MG63 (cell line): ENCODE measurements around the gene MBD3. TPM values are rescaled to one million over a fixed set of nuclear protein-coding genes. Genes with fewer than 3 reads are reported as not detected.
"Not testable (repeated sequence)": the region's sequence is repeated elsewhere in the genome, so short reads cannot be mapped to it uniquely, and the experiment has no call there.

ENCODE experiments used
- DNase-seq: peaks from one replicate; pipeline ENCODE4 v3.0.0-alpha.2; 2020
- H3K27me3 ChIP-seq: fragments of 250-450 bp; sonication (Bioruptor Pico); 2 replicates; pipeline ENCODE4 v1.5.1; 2020; ENCODE audit warnings: mild to moderate bottlenecking, moderate library complexity
- H3K36me3 ChIP-seq: fragments of 250-450 bp; sonication (Bioruptor Pico); 2 replicates; pipeline ENCODE4 v1.5.1; 2020; ENCODE audit warnings: mild to moderate bottlenecking, moderate library complexity
- H3K4me3 ChIP-seq: fragments of 250-450 bp; sonication (Bioruptor Pico); 2 replicates; pipeline ENCODE4 v1.5.1; 2020; ENCODE audit warnings: mild to moderate bottlenecking, moderate library complexity
- H3K9me3 ChIP-seq: fragments of 250-450 bp; sonication (Bioruptor Pico); 2 replicates; pipeline ENCODE4 v1.5.1; 2020; ENCODE audit warnings: mild to moderate bottlenecking, moderate library complexity
- total RNA-seq: library from RNA; depleted of rRNA; stranded (reverse); fragments of >200 nt; shearing (Covaris generic); gene quantifications from 2 replicates; pipeline ENCODE4 v1.2.3, GENCODE V29; 2014; ENCODE audit warnings: low replicate concordance; rRNA removed

The MBD3 gene, protein sequence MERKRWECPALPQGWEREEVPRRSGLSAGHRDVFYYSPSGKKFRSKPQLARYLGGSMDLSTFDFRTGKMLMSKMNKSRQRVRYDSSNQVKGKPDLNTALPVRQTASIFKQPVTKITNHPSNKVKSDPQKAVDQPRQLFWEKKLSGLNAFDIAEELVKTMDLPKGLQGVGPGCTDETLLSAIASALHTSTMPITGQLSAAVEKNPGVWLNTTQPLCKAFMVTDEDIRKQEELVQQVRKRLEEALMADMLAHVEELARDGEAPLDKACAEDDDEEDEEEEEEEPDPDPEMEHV
- 75.8 and 119 TPM in 2 replicates for total RNA-seq

- Histone ChIP-seq H3K27me3 (no peaks in the 10 kb centered on the region), H3K36me3 (peaks cover 22% of the 10 kb centered on the region)
- peak; percentile 84 for DNase-seq
Observed at GRCh38 chr19:1592755-1593500, at the start of gene MBD3. Gene MBD3, minus strand, starts transcription at chr19:1592865. Its CDS starts 234 bp downstream, at chr19:1592631.

DNA sequence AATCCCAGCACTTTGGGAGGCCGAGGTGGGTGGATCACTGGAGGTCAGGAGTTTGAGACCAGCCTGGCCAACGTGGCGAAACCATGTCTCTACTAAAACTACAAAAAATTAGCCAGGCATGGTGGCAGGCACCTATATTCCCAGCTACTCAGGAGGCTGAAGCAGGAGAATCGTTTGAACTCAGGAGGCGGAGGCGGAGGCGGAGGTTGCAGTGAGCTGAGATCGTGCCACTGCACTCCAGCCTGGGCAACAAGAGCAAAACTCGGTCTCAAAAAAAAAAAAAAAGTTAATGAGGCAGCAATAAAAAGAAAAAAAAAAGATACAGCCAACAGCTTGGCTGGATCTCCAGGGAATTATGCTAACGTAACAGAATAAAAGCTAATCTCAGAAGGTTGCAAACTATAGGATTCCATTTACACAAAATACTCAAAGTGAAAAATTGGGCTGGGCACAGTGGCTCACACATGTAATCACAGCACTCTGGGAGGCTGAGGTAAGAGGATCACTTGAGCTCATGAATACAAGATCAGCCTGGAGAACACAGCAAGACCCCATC lies 48.3 kb upstream of the MBD3 start:
- H3K4me3 ChIP-seq, DNase-seq, H3K27me3 ChIP-seq, H3K9me3 ChIP-seq: not testable (repeated sequence)
- H3K36me3 ChIP-seq = peaks cover 29% of the 10 kb centered on the region

More at GRCh38 chr19:1592755-1593500, at the start of gene MBD3:
- Histone ChIP-seq H3K4me3 (peak within 1 kb of the TSS; percentile 95), H3K9me3 (no peaks in the 10 kb centered on the region)

GRCh38 chr19:1636325-1637236 lies 43.9 kb upstream of the MBD3 start:
- H3K36me3 ChIP-seq = peaks cover 45% of the 10 kb centered on the region
- no peaks in the 10 kb centered on the region for H3K27me3 ChIP-seq

DNA sequence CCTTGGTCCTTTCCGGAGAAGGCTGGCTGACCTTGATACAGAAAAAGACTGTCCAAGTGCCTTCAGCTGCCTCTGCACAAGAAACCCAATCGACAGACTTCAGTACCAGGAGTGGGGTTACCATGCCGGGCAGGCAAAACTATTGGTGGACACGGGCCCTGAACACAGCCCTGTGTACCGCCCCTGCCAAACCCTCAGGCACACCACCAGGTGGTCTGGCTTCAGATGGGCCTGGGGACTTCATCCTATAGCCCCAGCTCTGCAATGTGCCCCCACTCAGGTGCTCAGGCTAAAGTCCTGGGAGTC lies 42.2 kb upstream of the MBD3 start:
- no peaks in the 10 kb centered on the region for H3K27me3 ChIP-seq
- peaks cover 45% of the 10 kb centered on the region for H3K36me3 ChIP-seq
- DNase-seq = no peak
- H3K9me3 ChIP-seq = no peaks in the 10 kb centered on the region; the same call in 1 of the 2 replicates
- no peak overlapping the region for H3K4me3 ChIP-seq

More at GRCh38 chr19:1636325-1637236, 43.9 kb upstream of the MBD3 start:
- DNase-seq = no peak
- Histone ChIP-seq H3K4me3 (no peak overlapping the region), H3K9me3 (no peaks in the 10 kb centered on the region; the same call in 1 of the 2 replicates)

GRCh38 chr19:1634242-1634937 lies 41.7 kb upstream of the MBD3 start:
- H3K4me3 ChIP-seq = no peak overlapping the region
- no peak for DNase-seq
- H3K9me3 ChIP-seq = no peaks in the 10 kb centered on the region; the same call in 1 of the 2 replicates
- H3K27me3 ChIP-seq = no peaks in the 10 kb centered on the region
- peaks cover 45% of the 10 kb centered on the region for H3K36me3 ChIP-seq

DNA sequence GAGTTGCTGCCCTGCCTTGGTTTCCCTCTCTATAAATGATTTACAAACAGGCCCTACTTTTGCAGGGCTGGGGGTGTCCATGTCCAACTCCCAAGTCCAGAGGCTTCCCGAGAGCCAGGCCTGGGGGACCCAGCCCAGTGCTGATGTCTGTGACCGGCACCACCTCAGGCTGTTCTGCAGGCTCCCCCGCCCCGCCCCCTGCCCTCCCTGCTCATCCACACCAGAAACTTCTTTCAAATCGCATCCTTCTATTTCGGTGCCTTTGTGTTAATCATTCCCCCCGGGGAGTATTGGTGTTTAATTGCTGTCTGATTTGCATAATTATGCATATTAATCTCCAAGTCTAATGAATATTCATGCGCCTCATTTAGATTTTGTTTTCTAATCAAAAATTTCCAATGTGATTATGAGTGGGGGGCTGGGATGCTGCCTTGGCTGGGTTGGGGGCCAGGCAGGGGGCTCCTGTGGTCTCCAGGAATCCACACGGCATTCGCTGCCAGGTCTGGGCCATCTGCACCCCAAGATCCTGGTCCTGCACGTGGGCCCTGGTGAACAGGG lies 40.7 kb upstream of the MBD3 start:
- Histone ChIP-seq H3K4me3 (no peak overlapping the region), H3K27me3 (no peaks in the 10 kb centered on the region), H3K9me3 (no peaks in the 10 kb centered on the region; the same call in 1 of the 2 replicates), H3K36me3 (peaks cover 35% of the 10 kb centered on the region)
- DNase-seq = no peak

DNA sequence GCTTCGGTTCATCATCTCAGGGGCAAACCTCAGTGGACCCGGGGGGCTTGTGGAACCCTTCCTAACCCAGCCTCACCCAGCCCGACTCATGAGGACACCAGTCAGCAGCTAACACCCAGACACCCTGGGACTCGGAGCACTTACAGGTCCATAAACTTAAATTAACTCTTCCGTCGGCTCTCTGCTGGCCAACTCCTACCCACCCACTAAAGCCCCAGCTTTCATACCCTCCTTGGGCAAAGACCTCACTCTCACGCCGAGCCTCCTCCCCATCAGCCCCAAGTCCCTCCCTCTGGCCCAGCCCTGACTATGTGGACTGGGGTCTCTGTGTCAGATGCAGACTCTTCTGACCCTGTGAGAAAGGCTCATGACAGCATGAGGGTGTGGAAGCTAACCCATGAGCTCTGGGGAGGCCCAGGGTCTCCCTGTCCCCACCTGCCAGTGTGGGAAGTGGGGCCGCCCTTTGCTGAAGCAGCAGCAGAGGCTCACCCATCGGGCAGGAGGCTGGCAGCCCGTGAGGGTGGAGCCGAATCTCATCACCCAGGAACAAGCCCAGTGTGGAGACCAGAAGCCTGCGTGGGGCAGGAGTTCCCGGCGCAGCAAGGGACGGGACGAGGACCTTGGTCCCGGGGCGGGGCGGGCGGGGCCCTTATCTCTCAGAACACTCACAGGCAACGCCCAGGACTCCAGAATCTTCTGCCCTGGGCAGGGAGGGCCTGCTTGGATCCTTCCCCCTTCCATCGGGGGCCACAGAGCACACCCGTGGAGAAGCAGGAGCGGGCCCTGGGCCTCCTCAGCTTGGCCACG lies 40.0 kb upstream of the MBD3 start:
- H3K9me3 ChIP-seq = no peaks in the 10 kb centered on the region; the same call in 1 of the 2 replicates
- no peak for DNase-seq
- H3K4me3 ChIP-seq = no peak overlapping the region
- H3K36me3 ChIP-seq = peaks cover 28% of the 10 kb centered on the region
- no peaks in the 10 kb centered on the region for H3K27me3 ChIP-seq

DNA sequence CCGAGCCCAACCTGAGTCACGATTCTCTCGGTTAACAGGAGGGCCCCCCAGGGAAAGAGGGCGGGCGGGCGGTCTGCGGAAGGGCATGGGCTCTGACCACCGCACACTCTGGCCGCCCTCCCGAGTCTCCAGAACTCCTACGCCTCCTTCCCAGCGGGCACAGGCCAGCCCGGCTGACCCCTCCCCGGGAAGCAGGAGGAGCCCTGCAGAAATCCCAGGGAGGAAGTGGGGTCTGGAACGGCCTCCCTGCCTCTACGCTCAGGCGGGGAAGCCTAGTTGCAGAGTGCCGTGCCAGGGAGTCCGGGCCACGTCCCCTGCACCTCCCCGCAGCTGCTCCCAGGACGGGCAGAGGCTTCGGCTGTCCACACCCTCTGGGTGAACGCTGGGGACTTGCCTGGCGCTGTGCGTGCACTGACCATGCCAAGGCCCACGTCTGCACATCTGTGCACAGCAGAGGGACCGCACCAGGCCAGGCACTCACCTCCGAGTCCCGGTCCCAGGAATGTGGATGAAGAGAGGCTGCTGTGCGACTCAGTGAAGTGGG lies 39.0 kb upstream of the MBD3 start:
- no peaks in the 10 kb centered on the region; the same call in 1 of the 2 replicates for H3K9me3 ChIP-seq
- no peaks in the 10 kb centered on the region for H3K27me3 ChIP-seq
- peaks cover 23% of the 10 kb centered on the region for H3K36me3 ChIP-seq
- H3K4me3 ChIP-seq = no peak overlapping the region
- no peak for DNase-seq

GRCh38 chr19:1630811-1631210 lies 38.1 kb upstream of the MBD3 start:
- no peaks in the 10 kb centered on the region for H3K27me3 ChIP-seq
- H3K9me3 ChIP-seq = no peaks in the 10 kb centered on the region; the same call in 1 of the 2 replicates
- peaks cover 15% of the 10 kb centered on the region for H3K36me3 ChIP-seq
- no peak for DNase-seq
- H3K4me3 ChIP-seq = no peak overlapping the region

DNA sequence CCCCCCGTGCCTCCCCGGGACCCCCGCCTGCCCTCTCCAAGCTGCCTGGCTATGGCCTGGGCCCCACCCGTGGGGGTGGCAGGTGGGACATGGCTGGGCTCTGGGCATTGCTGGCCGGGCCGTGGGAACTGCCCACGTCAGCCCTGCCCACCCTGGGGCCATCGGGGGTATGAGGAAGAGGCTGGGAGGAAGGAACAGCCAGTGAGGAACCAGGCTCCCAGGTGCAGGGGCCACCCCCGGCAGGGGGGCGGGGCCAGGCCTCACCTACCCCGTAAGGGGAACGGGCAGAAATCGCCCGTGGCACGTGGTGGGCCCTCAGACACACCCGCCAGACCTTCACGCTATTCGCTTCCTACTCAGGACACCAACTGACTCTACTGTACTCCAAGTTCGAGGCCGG lies 37.3 kb upstream of the MBD3 start:
- DNase-seq = no peak
- Histone ChIP-seq H3K4me3 (no peak overlapping the region), H3K27me3 (no peaks in the 10 kb centered on the region), H3K9me3 (no peaks in the 10 kb centered on the region; the same call in 1 of the 2 replicates), H3K36me3 (peaks cover 8% of the 10 kb centered on the region)

DNA sequence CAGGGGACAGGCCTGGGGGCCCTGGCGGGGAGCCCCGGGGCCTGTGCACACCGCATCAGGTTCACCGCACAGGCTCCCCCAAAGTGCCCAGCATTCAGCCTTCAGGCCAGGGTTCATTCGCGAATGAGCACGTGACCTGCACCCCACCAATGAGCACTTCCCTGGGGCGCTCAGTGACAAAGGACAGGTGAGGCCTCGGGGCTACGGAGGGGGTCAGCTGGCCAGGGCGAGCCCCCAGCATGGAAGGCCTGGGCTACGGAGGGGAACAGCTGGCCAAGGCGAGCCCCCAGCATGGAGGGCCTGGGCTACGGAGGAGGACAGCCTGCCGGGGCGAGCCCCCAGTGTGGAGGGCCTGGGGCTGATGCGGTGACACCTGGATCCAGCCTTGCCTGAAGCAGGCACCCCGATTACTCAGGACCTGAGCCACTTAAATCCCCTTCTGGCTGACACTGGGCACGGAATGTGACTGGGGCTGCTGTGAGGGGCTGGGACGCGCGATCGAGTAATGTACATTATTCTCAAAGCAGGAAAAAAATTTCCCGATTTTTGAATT lies 36.7 kb upstream of the MBD3 start:
- no peak overlapping the region for H3K4me3 ChIP-seq
- no peak for DNase-seq
- no peaks in the 10 kb centered on the region for H3K27me3 ChIP-seq
- H3K36me3 ChIP-seq = peaks cover 1% of the 10 kb centered on the region; the same call in 1 of the 2 replicates
- H3K9me3 ChIP-seq = no peaks in the 10 kb centered on the region

DNA sequence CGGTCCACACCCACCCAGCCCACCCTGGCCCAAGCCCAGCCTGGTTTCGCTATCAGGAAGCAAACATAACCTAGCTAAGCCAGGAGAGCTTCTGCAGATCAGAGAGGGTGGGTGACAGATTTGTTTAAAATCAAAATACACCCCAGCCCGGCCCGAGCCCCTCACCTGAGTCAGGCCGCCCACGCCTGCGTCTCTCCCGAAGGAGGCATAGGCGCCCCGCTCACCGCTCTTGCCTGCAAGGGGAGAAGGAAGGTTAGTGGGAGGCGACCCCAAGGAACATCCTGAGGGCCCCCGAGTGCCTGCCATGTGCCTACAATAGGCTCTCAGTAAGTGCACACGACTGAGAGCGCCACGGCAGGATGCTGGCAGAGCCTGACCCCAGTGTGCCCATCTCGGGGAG lies 34.5 kb upstream of the MBD3 start:
- Histone ChIP-seq H3K9me3 (no peaks in the 10 kb centered on the region), H3K36me3 (no peaks in the 10 kb centered on the region; the same call in 1 of the 2 replicates), H3K27me3 (no peaks in the 10 kb centered on the region), H3K4me3 (no peak overlapping the region)
- no peak for DNase-seq

DNA sequence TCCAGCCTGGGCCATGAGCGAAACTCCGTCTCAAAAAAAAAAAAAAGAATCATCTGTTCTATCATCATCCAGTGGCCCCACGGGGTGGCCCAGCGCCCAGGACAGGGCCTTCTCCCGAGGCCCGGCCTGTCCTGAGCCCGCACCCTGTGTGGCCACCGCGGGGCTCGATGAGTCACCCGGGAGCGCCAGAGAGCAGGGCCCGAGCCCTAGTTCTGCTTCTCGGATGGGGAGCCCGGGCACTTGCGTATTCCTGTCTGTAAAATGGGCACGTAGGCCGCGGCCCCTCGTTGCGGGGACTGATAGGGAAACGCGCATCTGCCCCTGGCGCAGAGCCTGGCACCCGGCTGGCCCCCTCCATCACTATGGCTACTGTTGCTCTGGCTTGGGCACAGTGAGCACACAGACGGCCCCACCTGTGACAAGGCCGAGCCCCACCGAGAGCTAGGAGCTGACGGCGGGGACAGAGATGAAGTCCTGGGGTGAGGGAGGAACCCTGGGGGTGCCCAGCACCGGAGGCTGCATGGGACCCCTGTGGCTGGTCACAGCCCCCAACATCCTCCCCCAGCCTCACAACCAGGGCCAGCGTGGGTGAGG lies 33.8 kb upstream of the MBD3 start:
- H3K36me3 ChIP-seq = no peaks in the 10 kb centered on the region; the same call in 1 of the 2 replicates
- no peak for DNase-seq
- no peak overlapping the region for H3K4me3 ChIP-seq

GRCh38 chr19:1624458-1624857 lies 31.8 kb upstream of the MBD3 start:
- no peak for DNase-seq
- Histone ChIP-seq H3K36me3 (no peaks in the 10 kb centered on the region; the same call in 1 of the 2 replicates), H3K27me3 (no peaks in the 10 kb centered on the region), H3K9me3 (no peaks in the 10 kb centered on the region), H3K4me3 (no peak overlapping the region)

More for the DNA sequence above, 33.8 kb upstream of the MBD3 start:
- Histone ChIP-seq H3K27me3 (no peaks in the 10 kb centered on the region), H3K9me3 (no peaks in the 10 kb centered on the region)
